NK-92 treated with Interleukin-12 subunit alpha and Interleukin-12 subunit beta, amount 100 ng/mL, for 24 hours (cell line): ENCODE data around the gene NONO.
"Not testable (repeated sequence)": the region's sequence is repeated elsewhere in the genome, so short reads cannot be mapped to it uniquely, and the experiment has no call there.

ENCODE experiments used
- DNase-seq: peaks from one replicate; lab custom pipeline; 2025; lab: John Stamatoyannopoulos, UW

Gene NONO

DNA sequence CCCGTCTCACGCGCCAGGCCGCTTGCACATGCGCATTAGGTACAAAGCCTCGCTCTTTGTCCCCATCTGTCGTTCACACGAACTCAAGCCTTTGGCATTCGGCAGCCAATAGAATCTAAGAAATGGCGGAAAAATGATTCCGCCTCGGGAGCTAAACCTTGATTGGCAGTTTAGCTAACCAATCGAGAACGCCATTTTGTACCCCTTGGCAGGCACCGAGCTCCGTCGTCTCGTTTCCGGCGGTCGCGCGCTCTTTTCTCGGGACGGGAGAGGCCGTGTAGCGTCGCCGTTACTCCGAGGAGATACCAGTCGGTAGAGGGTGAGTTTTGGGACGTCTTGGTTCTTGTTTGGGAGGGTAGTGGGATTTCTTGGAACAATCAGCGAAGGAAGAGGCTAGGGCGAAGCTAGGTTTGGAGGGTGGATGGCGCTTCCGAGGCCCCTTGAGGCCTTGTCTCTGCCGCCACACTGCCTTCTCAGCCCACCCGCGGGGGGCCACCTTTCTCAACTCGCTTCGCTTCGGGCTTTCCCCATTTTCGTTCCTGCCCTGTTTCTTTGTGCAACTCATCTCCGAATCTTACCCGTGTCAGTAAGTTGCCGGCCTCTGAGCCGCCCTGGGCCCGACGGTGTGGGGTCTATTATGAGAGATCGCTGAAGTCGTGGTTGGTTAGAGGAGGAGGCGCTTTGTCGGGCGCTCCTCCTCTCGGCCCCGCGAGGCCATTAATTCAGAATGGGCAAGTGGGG, at the start of gene NONO:
NONO (plus strand) TSS at position 233 of the 741 bp plus-strand sequence. CDS start 7,003 bp downstream, outside the sequence.
- peak; percentile 76 for DNase-seq

- no peak for DNase-seq
Observed at GRCh38 chrX:71235482-71235881, 48.0 kb upstream of the NONO start.

DNA sequence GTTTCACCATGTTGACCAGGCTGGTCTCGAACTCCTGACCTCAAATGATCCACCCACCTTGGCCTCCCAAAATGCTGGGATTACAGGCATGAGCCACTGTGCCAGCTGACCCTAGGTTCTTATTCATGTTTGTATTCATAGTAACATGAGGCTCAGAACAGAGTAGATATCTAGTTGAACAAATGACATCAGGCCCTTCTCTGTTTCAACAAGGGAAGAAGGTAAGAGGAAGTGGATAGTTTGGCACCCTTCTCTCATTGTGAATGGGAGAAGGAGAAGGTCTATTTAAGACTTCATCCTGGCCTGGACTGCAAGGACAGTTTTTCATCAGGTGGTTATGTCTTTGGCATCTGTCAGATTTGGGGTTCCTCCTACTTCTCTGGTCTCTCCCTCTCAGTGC, 46.6 kb upstream of the NONO start:
- no peak for DNase-seq

GRCh38 chrX:71239781-71240180, 43.7 kb upstream of the NONO start:
- DNase-seq: no peak

- DNase-seq: no peak
Observed at GRCh38 chrX:71241301-71241700, 42.1 kb upstream of the NONO start.

- DNase-seq: no peak
Observed at GRCh38 chrX:71244359-71245128, 38.9 kb upstream of the NONO start.

DNA sequence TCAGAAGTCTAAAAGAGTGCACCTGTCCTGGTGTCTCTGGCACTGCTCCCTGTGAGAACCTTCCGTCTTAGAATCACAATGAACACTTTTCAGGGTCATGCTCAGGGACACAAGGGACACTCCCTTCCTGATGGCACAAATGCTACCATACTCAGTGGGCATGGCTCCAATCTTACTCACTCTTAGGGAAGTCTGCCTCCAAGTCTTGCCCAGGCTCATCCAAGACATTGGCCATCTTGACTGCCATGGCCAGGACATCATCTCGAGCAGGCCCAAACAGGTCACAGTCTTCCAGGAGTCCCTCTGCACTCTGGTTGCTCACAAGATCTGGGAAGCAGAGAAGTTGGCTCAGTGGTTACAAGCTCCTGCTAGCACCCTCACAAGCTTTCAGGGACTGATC, 38.3 kb upstream of the NONO start:
- DNase-seq: no peak

DNA sequence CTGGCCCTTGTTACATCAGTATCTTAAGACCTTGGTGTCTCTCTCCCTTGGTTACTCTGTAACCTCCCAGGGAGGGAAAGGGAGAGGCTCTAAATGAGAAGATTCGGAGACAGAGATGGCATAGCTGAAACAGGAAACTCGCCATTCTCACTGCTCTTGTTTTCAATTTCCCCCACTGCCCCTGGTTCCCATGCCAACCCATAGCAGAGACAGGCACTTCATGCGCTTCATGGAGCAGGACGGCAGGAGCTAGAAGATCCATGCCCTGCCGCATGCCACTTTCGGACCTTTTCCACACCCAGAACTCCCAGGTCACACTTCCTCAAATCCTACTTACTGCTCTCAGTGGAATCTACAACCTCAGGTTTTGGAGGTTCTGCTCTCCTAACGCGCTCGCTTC, 32.6 kb upstream of the NONO start:
- DNase-seq: no peak

DNA sequence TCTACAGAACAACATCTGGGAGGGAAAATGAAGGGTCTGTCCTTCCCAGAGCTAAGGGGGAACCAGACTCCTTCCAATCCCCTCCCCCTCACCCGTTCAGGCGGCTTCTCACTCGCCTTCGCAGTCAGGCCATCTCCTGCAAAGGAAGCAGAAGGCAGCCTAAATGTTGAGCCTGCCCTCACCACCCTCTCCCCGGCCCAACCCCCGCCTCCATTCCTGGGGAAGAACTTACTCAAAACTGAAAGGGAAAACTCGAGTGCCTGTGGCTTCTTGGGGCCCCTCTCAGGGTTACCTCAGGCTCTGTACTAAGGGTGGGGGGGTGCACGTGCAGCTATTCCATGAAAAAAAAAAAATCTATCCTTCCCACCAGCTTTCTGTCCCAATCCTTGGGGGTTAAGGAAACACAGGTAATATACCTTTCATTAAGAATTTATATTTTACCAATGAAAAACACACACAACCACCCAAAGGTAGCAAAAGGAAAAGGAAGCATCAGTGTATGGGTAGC, 31.9 kb upstream of the NONO start:
- no peak for DNase-seq

DNA sequence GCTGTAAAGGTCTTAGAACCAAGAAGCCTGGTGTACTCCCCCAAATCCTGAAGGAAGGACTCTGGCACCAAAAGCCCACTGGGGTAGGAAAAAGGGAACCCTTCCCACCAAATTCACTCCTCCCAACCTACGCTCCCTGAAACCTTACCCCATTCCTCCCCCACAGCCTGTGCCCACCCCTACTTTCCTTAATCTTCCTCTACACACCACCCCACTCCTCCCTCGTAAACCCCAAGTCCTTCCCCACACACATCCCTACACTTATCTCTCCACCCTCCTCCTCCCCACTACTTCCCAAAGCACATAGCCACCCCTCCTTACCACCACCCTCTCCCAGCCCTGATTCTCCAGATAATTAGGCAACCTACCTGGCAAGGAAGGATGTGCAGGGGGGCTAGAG, 31.2 kb upstream of the NONO start:
- no peak for DNase-seq

DNA sequence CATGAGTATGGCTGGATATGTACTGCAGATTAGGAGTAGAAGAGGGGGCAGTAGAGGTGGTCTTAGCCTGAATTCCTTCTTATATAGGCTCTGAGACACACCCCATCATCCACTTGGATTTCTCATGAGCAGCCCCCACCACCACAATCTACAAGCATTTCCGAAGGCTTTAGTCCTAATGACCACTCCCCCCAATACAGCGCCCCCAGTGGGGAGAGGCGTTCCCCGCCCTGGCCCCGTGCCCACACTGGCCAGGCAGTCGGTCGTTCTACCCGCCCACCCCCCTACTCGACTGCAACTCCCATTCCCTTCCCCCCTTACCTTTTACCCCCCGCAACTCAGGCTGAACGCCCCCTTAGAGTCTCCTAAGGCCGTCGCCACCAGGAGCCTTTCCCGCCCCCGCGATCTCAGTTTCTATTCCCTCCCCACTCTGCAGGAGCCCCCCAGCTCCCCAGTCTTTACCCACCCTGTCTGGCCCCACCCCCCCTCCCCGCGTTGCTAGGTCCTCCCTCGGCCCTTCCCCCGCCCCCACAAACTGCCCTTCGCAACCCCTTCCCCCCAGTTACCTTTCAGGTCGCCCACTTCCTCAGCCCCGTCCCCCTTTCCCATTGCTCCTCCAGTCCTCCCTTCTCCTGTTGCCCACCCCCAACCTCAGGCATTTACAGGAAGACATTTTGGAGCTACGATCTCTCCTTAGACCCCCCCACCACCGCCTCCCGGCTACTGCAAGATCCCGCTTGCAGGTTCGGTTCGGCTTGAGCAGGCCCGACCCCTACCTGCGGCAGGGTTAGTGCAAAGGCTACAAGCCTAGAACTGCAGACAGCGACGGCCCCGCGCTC, 30.0 kb upstream of the NONO start:
- no peak for DNase-seq

GRCh38 chrX:71254092-71254963, 29.1 kb upstream of the NONO start, which contains the start of gene ZMYM3:
TSS of gene ZMYM3 (minus strand) at chrX:71254140. CDS start at chrX:71253255, 885 bp downstream.
- DNase-seq: peak; percentile 66

DNA sequence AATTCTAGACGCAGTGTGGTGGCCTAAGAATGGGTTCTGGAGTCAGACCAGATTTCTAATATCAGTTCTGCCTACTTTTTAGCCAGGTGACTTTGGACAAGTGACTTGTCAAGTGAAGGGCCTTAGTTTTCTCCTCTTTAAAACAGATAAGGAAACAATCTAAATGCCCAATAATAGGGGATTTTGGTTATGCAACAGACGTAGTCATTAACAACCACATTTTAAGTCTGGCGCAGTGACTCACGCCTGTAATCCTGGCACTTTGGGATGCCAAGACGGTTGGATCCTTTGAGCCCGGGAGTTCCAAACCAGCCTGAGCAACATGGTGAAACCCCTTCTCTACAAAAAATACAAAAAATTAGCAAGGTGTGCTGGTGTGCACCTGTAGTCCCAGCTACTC, 27.4 kb upstream of the NONO start:
- no peak for DNase-seq

DNA sequence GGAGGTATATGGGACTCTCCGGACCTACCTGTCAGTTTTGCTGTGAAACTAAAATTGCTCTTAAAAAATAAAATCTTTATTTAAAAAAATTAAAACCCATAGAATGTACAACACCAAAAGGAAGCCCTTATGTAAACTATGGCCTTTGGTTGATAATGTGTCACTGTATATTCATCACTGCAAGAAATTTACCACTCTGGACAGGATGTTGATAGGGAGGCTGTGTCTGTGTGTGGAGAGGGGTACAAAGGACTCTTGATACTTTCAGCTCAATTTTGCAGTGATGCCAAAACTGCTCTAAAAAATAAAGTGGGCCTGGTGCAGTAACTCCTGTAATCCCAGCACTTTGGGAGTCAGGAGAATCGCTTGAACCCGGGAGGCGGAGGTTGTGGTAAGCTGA, 26.6 kb upstream of the NONO start:
- DNase-seq: no peak

DNA sequence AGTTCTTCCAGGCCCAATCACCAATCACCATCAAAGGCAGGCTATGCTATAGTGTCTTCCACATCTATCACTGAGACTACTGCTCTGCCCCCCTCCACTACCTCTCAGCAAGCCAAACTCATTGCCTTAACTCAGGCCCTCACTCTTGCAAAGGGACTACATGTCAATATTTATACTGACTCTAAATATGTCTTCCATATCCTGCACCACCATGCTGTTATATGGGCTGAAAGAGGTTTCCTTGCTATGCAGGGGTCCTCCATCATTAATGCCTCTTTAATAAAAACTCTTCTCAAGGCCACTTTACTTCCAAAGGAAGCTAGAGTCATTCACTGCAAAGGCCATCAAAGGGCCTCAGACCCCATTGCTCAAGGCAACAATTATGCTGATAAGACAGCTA, 14.8 kb upstream of the NONO start:
- not testable (repeated sequence) for DNase-seq

DNA sequence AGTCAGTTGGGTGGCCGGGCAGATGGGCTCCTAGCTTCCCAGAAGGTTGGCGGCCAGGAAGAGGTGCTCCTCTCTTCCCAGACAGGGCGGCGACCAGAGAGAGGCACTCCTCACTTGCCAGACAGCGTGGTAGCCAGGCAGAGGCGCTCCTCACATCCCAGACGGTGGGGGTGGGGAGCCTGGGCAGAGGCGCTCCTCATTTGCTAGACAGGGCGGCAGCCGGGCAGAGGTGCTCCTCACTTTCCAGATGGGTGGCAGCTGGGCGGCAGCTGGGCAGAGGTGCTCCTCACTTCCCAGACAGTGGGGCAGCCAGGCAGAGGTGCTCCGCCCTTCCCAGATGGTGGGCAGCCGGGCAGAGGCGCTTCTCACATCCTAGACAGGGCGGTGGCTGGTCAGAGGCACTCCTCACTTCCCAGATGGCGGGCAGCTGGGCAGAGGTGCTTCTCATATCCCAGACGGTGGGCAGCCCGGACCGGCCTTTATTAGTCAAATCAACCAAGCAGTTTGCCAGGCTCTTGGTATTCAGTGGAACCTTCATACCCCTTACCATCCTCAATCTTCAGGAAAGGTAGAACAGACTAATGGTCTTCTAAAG, 13.5 kb upstream of the NONO start:
- no peak for DNase-seq

- DNase-seq: not testable (repeated sequence)
Observed at GRCh38 chrX:71272313-71272712, 11.1 kb upstream of the NONO start.

- not testable (repeated sequence) for DNase-seq
Observed at GRCh38 chrX:71281300-71281699, 2.1 kb upstream of the NONO start.

GRCh38 chrX:71282514-71283402, 677 bp upstream of the NONO start:
- DNase-seq: peak; percentile 16

GRCh38 chrX:71285929-71286328, 2.5 kb downstream of the NONO start:
- no peak for DNase-seq
